K562 (cell line): ENCODE data around the gene TNFSF13. TPM values are rescaled to one million over a fixed set of nuclear protein-coding genes. Genes with fewer than 3 reads are reported as not detected.

ENCODE experiments used
- ATAC-seq: fragments of 200-7000 bp; cut with Tn5 transposase; 3 replicates; pipeline ENCODE4 v1.9.1; 2020; ENCODE audit warnings: moderate library complexity
- BruUV-seq: library from RNA; stranded (reverse); fragments of 400-500 nt; replicated peaks from 2 replicates; lab custom pipeline; 2021; lab: Mats Ljungman, UMichigan
- CTCF ChIA-PET: fragments of 300-600 bp; formaldehyde crosslinking; extraction: SDS; loops from one replicate; lab custom pipeline; 2021; ENCODE audit warnings: low intra/inter-chr PET ratio; lab: Yijun Ruan, JAX
- POLR2A ChIA-PET: fragments of 300-600, 350-650 bp; sonication (Branson Sonifier 250); formaldehyde crosslinking; extraction: SDS; loops from one replicate; lab custom pipeline; 2021; ENCODE audit warnings: antibody characterized with exemption, inconsistent platforms; lab: Yijun Ruan, JAX
- DNase-seq, 4 experiments: peaks; one replicate each; pipeline versions ENCODE4 v3.0.0 to v3.0.0-alpha.2; 2011 to 2018; ENCODE audit warnings: low spot score in 3 of 4, mixed read lengths in 3 of 4; ENCODE audit errors: extremely low read depth in 1 of 4
- FAIRE-seq: peaks from 2 replicates; lab custom pipeline; 2011; peaks lifted over from hg19 to GRCh38; lab: Jason Lieb, UNC
- H2AFZ ChIP-seq: 2 replicates; pipeline ENCODE4 v1.6.0; 2011; ENCODE audit warnings: low read depth, low read length, control low read depth, inconsistent platforms
- H3K27ac ChIP-seq: fragments of 200-600 bp; 3 replicates; pipeline ENCODE4 v1.8.0; 2011; ENCODE audit warnings: low read depth, mild to moderate bottlenecking, control low read depth, inconsistent platforms, low read length, moderate library complexity, mixed read lengths; ENCODE audit errors: extremely low read depth
- H3K27me3 ChIP-seq, 2 experiments: fragments of 300-600 bp in 1 of 2; 2 replicates in 1 of 2; 3 replicates in 1 of 2; pipeline versions ENCODE4 v1.6.0 to v1.8.0; 2011; ENCODE audit warnings: inconsistent platforms in 2 of 2, low read length in 2 of 2, mild to moderate bottlenecking in 1 of 2, mixed read lengths in 1 of 2, moderate library complexity in 1 of 2; ENCODE audit not compliant: control insufficient read depth in 2 of 2, insufficient read depth in 2 of 2
- H3K36me3 ChIP-seq: fragments of 300-600 bp; 3 replicates; pipeline ENCODE4 v1.8.0; 2011; ENCODE audit warnings: mild to moderate bottlenecking, low read length, inconsistent platforms; ENCODE audit not compliant: control insufficient read depth, insufficient read depth
- H3K4me1 ChIP-seq, 2 experiments: fragments of 200-600 bp in 1 of 2; replicated peaks in 1 of 2; 2 replicates in 1 of 2; 3 replicates in 1 of 2; pipeline versions ENCODE4 v1.5.1 to v1.8.0; 2011; ENCODE audit warnings: inconsistent platforms in 2 of 2, low read length in 2 of 2, mild to moderate bottlenecking in 1 of 2, mixed read lengths in 1 of 2, moderate library complexity in 1 of 2; ENCODE audit not compliant: control insufficient read depth in 2 of 2, insufficient read depth in 2 of 2
- H3K4me2 ChIP-seq: 2 replicates; pipeline ENCODE4 v1.6.1; 2011; ENCODE audit warnings: low read length, control low read depth, inconsistent platforms, mixed read lengths; ENCODE audit not compliant: insufficient read depth
- H3K4me3 ChIP-seq: fragments of 200-600 bp; sonication (generic), shearing (Covaris generic); 2 replicates; pipeline ENCODE4 v1.5.1; 2016; ENCODE audit warnings: control low read depth, inconsistent platforms
- H3K79me2 ChIP-seq: fragments of 200-600 bp; 3 replicates; pipeline ENCODE4 v1.8.0; 2011; ENCODE audit warnings: low read length, inconsistent platforms; ENCODE audit not compliant: control insufficient read depth, insufficient read depth
- H3K9ac ChIP-seq, 2 experiments: 2 replicates each; pipeline versions ENCODE4 v1.6.0 to v1.6.1; 2011; ENCODE audit warnings: low read depth in 2 of 2, low read length in 2 of 2, control low read depth in 1 of 2, inconsistent platforms in 1 of 2, mild to moderate bottlenecking in 1 of 2, mixed read lengths in 1 of 2; ENCODE audit not compliant: insufficient read depth in 1 of 2
- H3K9me1 ChIP-seq: one replicate; pipeline ENCODE4 v1.6.0; 2011; ENCODE audit warnings: inconsistent platforms, mild to moderate bottlenecking, low read length, moderate library complexity; ENCODE audit not compliant: control insufficient read depth, insufficient read depth
- H3K9me3 ChIP-seq: replicated peaks from 2 replicates; pipeline ENCODE4 v1.5.1; 2011; ENCODE audit warnings: low read depth, low read length, inconsistent platforms; ENCODE audit not compliant: control insufficient read depth, insufficient read depth
- H4K20me1 ChIP-seq: replicated peaks from 2 replicates; pipeline ENCODE4 v1.6.1; 2011; ENCODE audit warnings: low read length, inconsistent platforms, mixed read lengths; ENCODE audit not compliant: control insufficient read depth, insufficient read depth
- CBFA2T2 ChIP-seq: fragments of 450-650 bp; conservative IDR thresholded peaks from 2 replicates; pipeline ENCODE4 v1.6.1; 2017; ENCODE audit warnings: mild to moderate bottlenecking
- CBX1 ChIP-seq: sonication (generic); IDR thresholded peaks from 2 replicates; pipeline ENCODE4 v1.6.1; 2016; ENCODE audit warnings: antibody characterized with exemption, low read depth, mild to moderate bottlenecking
- CXXC5 ChIP-seq: fragments of 250-450 bp; sonication (Bioruptor Pico); IDR thresholded peaks from 2 replicates; pipeline ENCODE4 v1.8.0; 2022; ENCODE audit warnings: inconsistent platforms, mild to moderate bottlenecking, moderate library complexity
- GATA2 ChIP-seq: sonication (generic); formaldehyde crosslinking; IDR thresholded peaks from 2 replicates; pipeline ENCODE4 v1.4.0; 2020; ENCODE audit warnings: mild to moderate bottlenecking, missing genetic modification reagents
- HDAC1 ChIP-seq, 2 experiments: fragments of 450-650 bp; IDR thresholded peaks; 2 replicates each; pipeline ENCODE4 v1.6.1; 2016 to 2017; ENCODE audit warnings: inconsistent platforms in 1 of 2, mild to moderate bottlenecking in 1 of 2, moderate library complexity in 1 of 2
- HNRNPH1 ChIP-seq: fragments of 200-400 bp; formaldehyde crosslinking; optimal IDR thresholded peaks from 2 replicates; pipeline ENCODE3; 2017; ENCODE audit warnings: low read depth, mild to moderate bottlenecking, low read length, moderate library complexity
- HNRNPLL ChIP-seq: fragments of 200-400 bp; formaldehyde crosslinking; IDR thresholded peaks from 2 replicates; pipeline ENCODE4 v1.6.1; 2017; ENCODE audit warnings: low read length, low read depth, mild to moderate bottlenecking; ENCODE audit not compliant: poor library complexity, severe bottlenecking
- LARP7 ChIP-seq: fragments of 450-650 bp; IDR thresholded peaks from 2 replicates; pipeline ENCODE4 v1.6.1; 2016
- POLR2AphosphoS5 ChIP-seq: IDR thresholded peaks from 2 replicates; pipeline ENCODE4 v1.6.1; 2011; ENCODE audit warnings: mild to moderate bottlenecking, low read depth, low read length, moderate library complexity; ENCODE audit not compliant: control insufficient read depth, insufficient read depth
- RBM39 ChIP-seq: fragments of 200-400 bp; formaldehyde crosslinking; optimal IDR thresholded peaks from 2 replicates; pipeline ENCODE3; 2018; ENCODE audit warnings: low read depth, low read length
- RCOR1 ChIP-seq, 2 experiments: IDR thresholded peaks; 2 replicates each; pipeline ENCODE4 v1.6.1; 2012; ENCODE audit warnings: low read depth in 2 of 2, low read length in 2 of 2, borderline replicate concordance in 1 of 2, improper control_type of control experiment in 1 of 2
- SAP30 ChIP-seq: fragments of 200-600 bp; sonication (generic); IDR thresholded peaks from 2 replicates; pipeline ENCODE4 v1.6.1; 2012; ENCODE audit warnings: borderline replicate concordance, low read depth, mild to moderate bottlenecking, moderate library complexity, low read length, control low read depth, inconsistent platforms; ENCODE audit not compliant: insufficient read depth, poor library complexity, severe bottlenecking
- TAF1 ChIP-seq: IDR thresholded peaks from 2 replicates; pipeline ENCODE4 v1.6.1; 2011; ENCODE audit warnings: mild to moderate bottlenecking, low read length, moderate library complexity; ENCODE audit not compliant: insufficient read depth, control insufficient read depth, severe bottlenecking; ENCODE audit errors: extremely low read depth
- TCF3 ChIP-seq: sonication (generic); formaldehyde crosslinking; IDR thresholded peaks from 2 replicates; pipeline ENCODE4 v1.4.0; 2020; ENCODE audit warnings: mild to moderate bottlenecking, missing genetic modification reagents
- TRIM24 ChIP-seq, 2 experiments: fragments of 450-650 bp; IDR thresholded peaks; 2 replicates each; pipeline ENCODE4 v1.6.1; 2016
- UBTF ChIP-seq, 2 experiments: IDR thresholded peaks; 2 replicates each; pipeline ENCODE4 v1.6.1; 2012; ENCODE audit warnings: improper control_type of control experiment in 2 of 2, low read depth in 2 of 2, low read length in 2 of 2, borderline replicate concordance in 1 of 2
- VEZF1 ChIP-seq: fragments of 200-800 bp; sonication (Bioruptor generic); IDR thresholded peaks from 2 replicates; pipeline ENCODE4 v1.6.1; 2017; ENCODE audit warnings: missing genetic modification characterization, missing compliant biosample characterization
- WGBS: fragments of 100-300 bp; shearing (Covaris generic); methylation state at CpG from one replicate; pipeline ENCODE4 v1.1.6; 2016; ENCODE audit warnings: low coverage, mixed read lengths; ENCODE audit not compliant: insufficient coverage; ENCODE audit errors: missing lambda C conversion rate; 5-methylcytosine and 5-hydroxymethylcytosine counted together
- in situ Hi-C: fragments of 300-500 bp; cut with MboI; formaldehyde crosslinking; loops from 4 replicates; pipeline ENCODE4 v1.15.0; 2018; ENCODE audit warnings: inconsistent platforms, mixed read lengths
- intact Hi-C: fragments of 100-400 bp; cut with micrococcal nuclease; formaldehyde crosslinking; loops from 2 replicates; pipeline ENCODE4 v1.14.2; 2022
- polyA plus RNA-seq, 8 experiments: library from polyadenylated mRNA; depleted of rRNA in 4 of 8; stranded (reverse) in 5 of 8; unstranded in 3 of 8; fragments of >200 nt; fragmentation: Nextera tagmentation in 2 of 8; fragmentation: Illumina TruSeq in 1 of 8; extraction: Ambion mirVana in 2 of 8; extraction: Trizol in 1 of 8; gene quantifications; 2 replicates each; pipeline versions ENCODE4 v1.2.1 to v1.2.3, GENCODE V29; 2011 to 2014; ENCODE audit warnings: inconsistent platforms in 1 of 8, missing spikeins in 1 of 8
- total RNA-seq, 7 experiments: library from RNA; depleted of rRNA in 6 of 7; stranded (reverse); fragments of >200 nt in 6 of 7; fragmentation: Illumina TruSeq in 2 of 7; extraction: Trizol in 2 of 7; gene quantifications; 2 replicates each; pipeline versions ENCODE4 v1.2.1 to v1.2.3, GENCODE V29; 2011 to 2021; ENCODE audit warnings: low replicate concordance in 1 of 7

The TNFSF13 gene
- total and polyA plus RNA-seq, 9 of the 15 experiments (the other 6 are each of a cell fraction or from before 2014, with no cell fraction given): 0.04 to 0.51 (median 0.19) TPM; not detected in 1

GRCh38 chr17:7548585-7549400 lies 9.8 kb upstream of the TNFSF13 start, which contains the start of gene TNFSF12:
Gene TNFSF12 (plus strand): TSS chr17:7549058. CDS start chr17:7549154, 96 bp downstream.
- Histone ChIP-seq H3K9me3 (no peaks in the 10 kb centered on the region), H3K4me2 (peak within 1 kb of the TSS; percentile 71), H3K36me3 (no peaks in the 10 kb centered on the region), H3K4me3 (peak within 1 kb of the TSS; percentile 42), H3K27ac (no peak within 1 kb of the TSS; the same call in 2 of the 3 replicates), H3K27me3 (no peaks in the 10 kb centered on the region), H3K9ac (peak within 1 kb of the TSS; percentile 26 to 88; a peak in 3 of 4 replicates), H3K9me1 (no peaks in the 10 kb centered on the region), H2AFZ (peak within 1 kb of the TSS; percentile 73), H3K79me2 (no peaks in the 10 kb centered on the region), H4K20me1 (no peaks in the 10 kb centered on the region), H3K4me1 (peaks cover 7 to 23% of the 10 kb centered on the region in 2 experiments; a peak in 4 of 5 replicates)
- in situ Hi-C loops (no loop called here), intact Hi-C loops (no loop called here)
- peak; percentile 68 for FAIRE-seq
- ATAC-seq: peak; percentile 86
- WGBS: 18% methylated on average over 8 of the region's 65 CpGs
- CTCF ChIA-PET: no interaction called here
- peak; percentile 60 to 74 (median 69) for DNase-seq
- POLR2A ChIA-PET: interaction anchor here (1.0 to 1.1 kb wide), 2 partner anchors 31 to 64 kb away, joined by 3 read pairs; no protein-coding TSS in a partner anchor
- BruUV-seq: no TSS peak
- TF ChIP-seq TAF1: peak; percentile 17
- 0 out of 2 replicates have a peak, but pooled peaks have one; percentile 46 for TF ChIP-seq POLR2AphosphoS5
- peak in 1 of 2 experiments; percentile 41; a peak in 1 of 4 replicates for TF ChIP-seq TRIM24 (IDR thresholded peaks at IDR 0.05)
- no peak for TF ChIP-seq UBTF (IDR thresholded peaks at IDR 0.05; ENCODE audit: borderline replicate concordance in 1 of 2, low read depth in 2 of 2, low read length in 2 of 2)
- TF ChIP-seq RBM39: no peak
- TF ChIP-seq CXXC5 (CRISPR knock-in tag): peak; percentile 71
- no peak for TF ChIP-seq SAP30
- TF ChIP-seq HNRNPH1: no peak
- TF ChIP-seq HDAC1 (IDR thresholded peaks at IDR 0.05): peak in 1 of 2 experiments; percentile 16; a peak in 1 of 4 replicates
- peak; percentile 74 for TF ChIP-seq TCF3
- no peak for TF ChIP-seq CBX1
- no peak for TF ChIP-seq LARP7
- TF ChIP-seq VEZF1 (CRISPR knock-in tag): peak; percentile 72
- peak; percentile 72 for TF ChIP-seq CBFA2T2
- peak; percentile 58 for TF ChIP-seq GATA2 (CRISPR knock-in tag)
- TF ChIP-seq RCOR1 (IDR thresholded peaks at IDR 0.05; ENCODE audit: borderline replicate concordance in 1 of 2, low read depth in 2 of 2, low read length in 2 of 2): peak in 1 of 2 experiments; percentile 24; a peak in 1 of 4 replicates
- TF ChIP-seq HNRNPLL: peak; percentile 55
